SH-SY5Y (cell line): ENCODE measurements around the gene KCNJ6.

Experiments
- GATA2 ChIP-seq: IDR thresholded peaks from 2 replicates; pipeline ENCODE4 v1.6.1; 2011; ENCODE audit warnings: mild to moderate bottlenecking, low read depth, low read length
- GATA3 ChIP-seq: IDR thresholded peaks from 2 replicates; pipeline ENCODE4 v1.6.1; 2011; ENCODE audit warnings: low read depth, mild to moderate bottlenecking, low read length, moderate library complexity

KCNJ6 gene

GRCh38 chr21:37578471-37579126, 337.7 kb downstream of the KCNJ6 start:
- TF ChIP-seq GATA3 (no peak), GATA2 (no peak)

DNA sequence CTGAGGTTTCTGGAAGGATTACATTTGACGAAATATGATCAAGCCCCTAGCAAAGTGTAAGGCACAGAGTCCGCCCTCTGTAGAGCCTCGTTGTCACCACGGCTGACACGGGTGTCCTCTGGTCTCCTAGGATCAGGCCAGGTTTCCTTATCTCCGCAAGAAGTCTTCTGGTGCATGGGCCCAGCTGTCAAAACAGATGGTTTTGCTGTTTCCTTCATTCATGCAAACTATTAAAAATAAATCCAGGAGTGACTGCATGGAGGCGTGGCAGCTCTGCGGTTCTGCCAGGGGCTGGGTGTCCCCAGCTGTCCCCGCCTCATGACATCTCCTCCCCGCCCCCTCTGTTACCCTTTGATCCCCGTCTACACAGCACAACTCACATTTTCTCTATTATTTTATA, 340.7 kb downstream of the KCNJ6 start:
- TF ChIP-seq GATA2 = no peak
- TF ChIP-seq GATA3 = no peak

DNA sequence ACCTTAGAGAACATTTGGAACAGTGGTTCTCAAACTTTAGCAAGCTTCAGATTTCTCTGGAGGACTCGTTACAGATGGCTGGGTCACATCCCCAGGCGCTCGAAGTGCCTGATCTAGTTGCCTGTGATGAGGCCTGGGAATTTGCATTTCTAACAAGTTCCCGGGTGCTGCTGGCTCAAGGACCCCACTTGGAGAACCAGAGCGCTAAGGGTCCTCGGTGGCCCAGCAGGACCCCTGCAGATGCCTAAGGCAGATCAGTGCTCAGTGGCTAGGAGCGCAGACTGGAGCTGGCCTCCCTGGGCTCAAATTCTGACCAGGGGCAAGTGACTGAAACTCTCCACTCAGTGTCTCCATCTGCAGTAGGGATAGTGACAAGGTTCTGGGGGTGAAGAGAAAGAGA, 341.5 kb downstream of the KCNJ6 start:
- TF ChIP-seq GATA3 (no peak), GATA2 (no peak)

DNA sequence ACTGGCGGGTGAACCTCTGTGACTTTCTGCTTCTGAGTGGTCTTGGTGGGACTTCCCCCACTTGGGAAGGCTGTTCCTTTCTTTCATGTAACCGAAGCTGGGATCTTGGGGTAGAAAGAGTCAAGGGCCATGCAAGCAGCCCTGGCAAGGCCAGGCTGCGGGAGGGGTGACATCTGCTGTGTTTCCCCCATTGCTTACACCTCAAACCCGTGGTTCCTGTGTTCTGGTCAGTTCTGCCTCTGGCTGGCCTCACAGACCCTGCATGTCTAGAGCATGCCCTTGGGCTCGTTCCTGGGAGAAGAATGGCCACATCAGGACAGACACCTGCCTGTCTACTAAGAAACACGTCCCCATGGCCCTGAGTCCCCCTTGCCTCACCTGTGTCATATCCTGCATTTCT, 341.9 kb downstream of the KCNJ6 start:
- TF ChIP-seq GATA3 (no peak), GATA2 (no peak)

DNA sequence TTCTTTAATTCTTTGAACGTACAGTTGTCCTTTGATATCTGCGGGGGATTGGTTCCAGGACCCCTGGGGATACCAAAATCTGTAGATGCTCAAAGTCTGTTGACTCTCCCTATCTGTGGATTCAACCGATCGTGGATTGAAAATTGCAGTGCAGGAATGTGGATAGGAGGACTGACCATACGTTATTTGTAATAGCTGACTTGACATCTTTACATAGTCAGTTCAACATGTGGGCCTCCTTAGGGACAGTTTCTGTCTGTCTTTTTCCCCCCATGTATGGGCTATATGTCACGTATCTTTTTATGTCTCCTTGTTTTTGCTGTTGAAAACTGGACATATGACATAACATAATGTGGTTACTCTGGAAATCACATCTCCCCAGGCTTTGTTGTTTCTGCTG, 344.8 kb downstream of the KCNJ6 start:
- TF ChIP-seq GATA3 (no peak), GATA2 (no peak)

- TF ChIP-seq GATA3 = no peak
Observed at GRCh38 chr21:37568916-37569315, 347.3 kb downstream of the KCNJ6 start.

DNA sequence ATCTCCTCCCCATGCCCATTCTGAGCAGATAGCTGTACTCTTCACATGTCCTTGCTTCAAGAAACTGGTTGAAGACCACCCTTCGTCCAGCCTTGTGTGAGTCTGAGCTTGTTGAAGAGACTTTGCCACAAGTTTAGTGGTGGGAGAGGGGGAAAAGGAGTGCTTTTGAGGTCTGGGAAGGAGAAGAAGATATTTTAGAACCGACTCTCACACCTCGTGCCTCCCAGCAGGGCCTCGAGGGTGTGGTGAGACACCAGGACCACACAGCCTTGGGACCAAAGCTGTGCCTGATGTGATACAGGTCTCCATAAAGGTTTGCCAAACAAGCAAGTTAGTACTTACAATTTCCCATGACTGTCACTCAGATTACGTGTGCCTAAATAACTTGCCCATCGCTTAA, 347.8 kb downstream of the KCNJ6 start:
- no peak for TF ChIP-seq GATA2
- no peak for TF ChIP-seq GATA3

GRCh38 chr21:37566790-37567615, 349.3 kb downstream of the KCNJ6 start:
- TF ChIP-seq GATA2 (no peak), GATA3 (no peak)

DNA sequence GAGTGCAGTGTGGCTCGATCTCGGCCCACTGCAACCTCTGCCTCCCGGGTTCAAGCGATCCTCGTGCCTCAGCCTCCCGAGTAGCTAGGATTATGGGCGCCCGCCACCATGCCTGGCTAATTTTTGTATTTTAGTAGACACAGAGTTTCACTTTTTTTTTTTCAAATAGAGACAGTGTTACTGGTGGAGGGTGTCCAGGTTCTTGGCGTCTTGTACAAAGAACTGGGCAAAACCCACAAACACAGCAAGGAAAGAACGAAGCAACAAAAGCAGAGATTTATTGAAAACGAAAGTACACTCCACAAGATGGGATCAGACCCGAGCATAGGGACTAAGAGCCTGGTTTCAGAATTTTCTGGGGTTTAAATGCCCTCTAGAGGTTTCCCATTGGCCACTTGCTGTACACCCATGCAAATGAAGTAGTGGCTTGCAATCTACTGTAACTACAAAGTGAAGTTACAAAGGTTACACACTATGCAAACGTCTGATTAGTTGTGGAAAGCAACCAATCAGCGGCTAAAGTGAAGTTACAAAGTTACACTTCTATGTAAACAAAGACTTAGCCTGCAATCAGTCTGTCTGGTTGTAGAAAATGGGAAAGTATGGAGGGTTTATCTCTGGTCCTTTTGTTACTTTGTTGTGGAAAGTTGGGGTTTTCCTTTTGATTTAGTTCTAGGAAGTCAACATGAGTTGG, 350.6 kb downstream of the KCNJ6 start:
- TF ChIP-seq GATA3 (no peak), GATA2 (no peak)

DNA sequence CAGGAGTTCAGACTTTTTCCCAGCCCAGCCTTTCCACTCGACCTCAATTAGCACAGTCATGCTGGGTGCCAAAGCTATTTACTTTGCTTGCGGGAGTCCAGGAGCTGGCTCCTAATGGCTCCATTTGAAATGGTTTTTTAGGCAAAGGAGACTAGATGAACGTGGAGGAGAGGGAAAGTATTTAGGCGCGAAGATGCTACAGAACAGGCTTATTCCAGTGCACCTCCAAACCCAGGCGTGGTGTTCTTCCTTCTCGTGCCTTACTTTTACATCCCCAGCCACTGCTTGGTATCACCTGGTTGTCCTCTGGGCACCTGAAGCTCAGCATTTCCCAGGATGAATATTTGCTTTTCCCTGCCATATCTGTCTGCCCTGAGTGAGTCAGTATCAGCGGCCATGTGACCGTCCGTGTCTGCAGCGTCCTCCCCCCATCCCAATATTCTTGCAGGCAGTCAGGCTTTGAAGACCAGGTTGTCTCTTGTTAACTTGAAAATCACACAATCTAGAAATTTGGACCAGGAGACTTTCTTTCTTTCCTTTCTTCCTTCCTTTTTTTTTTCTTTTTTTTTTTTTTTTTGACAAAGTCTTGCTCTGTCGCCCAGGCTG, 351.2 kb downstream of the KCNJ6 start:
- no peak for TF ChIP-seq GATA3
- no peak for TF ChIP-seq GATA2

GRCh38 chr21:37564341-37564923, 351.8 kb downstream of the KCNJ6 start:
- TF ChIP-seq GATA2 (no peak), GATA3 (no peak)

GRCh38 chr21:37563641-37564340, 352.5 kb downstream of the KCNJ6 start:
- TF ChIP-seq GATA2 (no peak), GATA3 (no peak)

DNA sequence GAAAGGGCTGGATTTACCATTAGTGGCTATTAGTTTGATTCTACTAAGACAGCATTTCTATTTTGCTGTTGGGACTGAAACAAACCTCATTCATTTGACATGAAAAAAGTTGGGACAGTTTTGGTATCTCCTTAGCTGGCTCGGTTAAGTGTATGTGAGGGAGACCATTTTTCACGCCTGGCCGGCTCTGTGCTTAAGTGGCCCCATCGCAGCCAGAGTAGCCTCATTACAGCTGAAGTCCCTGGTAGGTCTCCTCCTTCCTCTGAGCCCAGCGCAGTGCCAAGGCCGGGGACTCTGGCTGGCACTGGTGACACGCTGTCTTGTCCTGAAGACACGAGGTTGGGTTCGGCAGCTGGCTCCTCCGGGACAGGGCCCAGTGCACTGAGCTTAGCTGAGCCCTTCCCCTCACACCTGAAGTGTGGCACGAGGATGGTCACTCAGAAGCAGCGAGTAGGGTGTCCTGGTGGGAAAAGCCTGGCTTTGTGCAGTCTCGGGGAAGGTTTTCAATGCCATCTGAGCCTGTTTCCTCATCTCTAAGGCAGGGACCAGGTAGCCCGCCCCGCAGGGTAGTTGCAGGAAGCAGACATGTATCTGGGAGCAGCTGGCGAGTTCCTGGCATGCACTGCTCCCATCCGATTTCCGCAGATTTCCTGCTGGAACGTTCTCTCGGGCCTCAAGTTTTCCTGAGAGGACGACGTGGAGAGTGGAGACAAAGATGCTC, 353.2 kb downstream of the KCNJ6 start:
- TF ChIP-seq GATA3 (no peak), GATA2 (no peak)
